Liver (tissue), 9 donors: ENCODE results near the gene COBL. TPM values are rescaled to one million over a fixed set of nuclear protein-coding genes. Genes with fewer than 3 reads are reported as not detected.

Source experiments
- DNase-seq: peaks from one replicate; pipeline ENCODE4 v3.0.0-alpha.2; 2017; ENCODE audit warnings: low spot score
- H3K27ac ChIP-seq, 2 donors: one replicate each; pipeline ENCODE4 v1.7.0; 2013; ENCODE audit warnings: inconsistent platforms in 2 of 2, low read length in 2 of 2, control low read depth in 1 of 2, low read depth in 1 of 2, mild to moderate bottlenecking in 1 of 2
- H3K27me3 ChIP-seq, 4 donors: one replicate each; pipeline versions ENCODE4 v1.6.1 to v1.7.0; 2013; ENCODE audit warnings: low read length in 3 of 4, inconsistent platforms in 1 of 4, mild to moderate bottlenecking in 1 of 4, moderate library complexity in 1 of 4; ENCODE audit not compliant: control insufficient read depth in 4 of 4, insufficient read depth in 4 of 4
- H3K36me3 ChIP-seq, 4 donors: one replicate each; pipeline versions ENCODE4 v1.6.1 to v1.7.0; 2013; ENCODE audit warnings: low read length in 3 of 4, mild to moderate bottlenecking in 3 of 4, low read depth in 1 of 4, moderate library complexity in 1 of 4; ENCODE audit not compliant: control insufficient read depth in 4 of 4, insufficient read depth in 3 of 4
- H3K4me1 ChIP-seq, 4 donors: one replicate each; pipeline versions ENCODE4 v1.6.1 to v1.7.0; 2013; ENCODE audit warnings: low read length in 3 of 4, mild to moderate bottlenecking in 3 of 4, moderate library complexity in 1 of 4; ENCODE audit not compliant: control insufficient read depth in 4 of 4, insufficient read depth in 4 of 4
- H3K4me3 ChIP-seq, 3 donors: one replicate each; pipeline versions ENCODE4 v1.6.1 to v1.7.0; 2013; ENCODE audit warnings: low read length in 3 of 3, control low read depth in 1 of 3, low read depth in 1 of 3, mild to moderate bottlenecking in 1 of 3
- H3K9ac ChIP-seq, 2 donors: one replicate each; pipeline ENCODE4 v1.7.0; 2013; ENCODE audit warnings: low read length in 2 of 2, mild to moderate bottlenecking in 2 of 2, moderate library complexity in 2 of 2, control low read depth in 1 of 2, low read depth in 1 of 2
- H3K9me3 ChIP-seq, 4 donors: one replicate each; pipeline versions ENCODE4 v1.6.1 to v1.7.0; 2013; ENCODE audit warnings: low read length in 3 of 4; ENCODE audit not compliant: control insufficient read depth in 4 of 4
- CTCF ChIP-seq: fragments of 150-350 bp; IDR thresholded peaks from 2 replicates; pipeline ENCODE4 v1.5.1; 2017; ENCODE audit warnings: improper control_type of control experiment, low read depth, low read length; ENCODE audit not compliant: missing input control
- EGR1 ChIP-seq, 2 donors: IDR thresholded peaks; 2 replicates each; pipeline ENCODE4 v1.6.1; 2016 to 2018; ENCODE audit warnings: antibody characterized with exemption in 2 of 2, low read depth in 2 of 2
- HNF4A ChIP-seq, 2 donors: conservative IDR thresholded peaks; 2 replicates each; pipeline ENCODE4 v1.6.1; 2016; ENCODE audit warnings: antibody characterized with exemption in 2 of 2, mild to moderate bottlenecking in 2 of 2
- JUND ChIP-seq, 2 donors: IDR thresholded peaks; 2 replicates each; pipeline ENCODE4 v1.6.1; 2016; ENCODE audit warnings: antibody characterized with exemption in 2 of 2
- NR2F2 ChIP-seq: IDR thresholded peaks from 2 replicates; pipeline ENCODE4 v1.6.1; 2016; ENCODE audit warnings: antibody characterized with exemption
- RAD21 ChIP-seq, 2 donors: IDR thresholded peaks; 2 replicates each; pipeline ENCODE4 v1.6.1; 2016; ENCODE audit warnings: antibody characterized with exemption in 2 of 2, mild to moderate bottlenecking in 2 of 2
- REST ChIP-seq: IDR thresholded peaks from 2 replicates; pipeline ENCODE4 v1.6.1; 2016; ENCODE audit warnings: antibody characterized with exemption, mild to moderate bottlenecking
- RXRA ChIP-seq, 2 donors: IDR thresholded peaks; 2 replicates each; pipeline ENCODE4 v1.6.1; 2017 to 2018; ENCODE audit warnings: antibody characterized with exemption in 2 of 2, mild to moderate bottlenecking in 1 of 2
- YY1 ChIP-seq: IDR thresholded peaks from 2 replicates; pipeline ENCODE4 v1.6.1; 2016; ENCODE audit warnings: antibody characterized with exemption, mild to moderate bottlenecking
- WGBS: extraction: QIAGEN DNeasy Blood & Tissue Kit; methylation state at CpG from one replicate; pipeline ENCODE4 v1.1.7; 2013; 5-methylcytosine and 5-hydroxymethylcytosine counted together
- polyA plus RNA-seq, 2 donors: library from polyadenylated mRNA; stranded (reverse) in 1 of 2; unstranded in 1 of 2; fragments of 200-250 nt in 1 of 2; fragments of >200 nt in 1 of 2; fragmentation: Nextera tagmentation in 1 of 2; extraction: Ambion mirVana in 1 of 2; gene quantifications; one replicate each; pipeline versions ENCODE4 v1.2.1 to v1.2.3, GENCODE V29; 2013 to 2015
- total RNA-seq, 2 donors: library from RNA; depleted of rRNA; stranded (reverse); fragments of >200 nt; gene quantifications; one replicate each; pipeline ENCODE4 v1.2.3, GENCODE V29; 2014
- TF ChIP-seq, protein P1 (sequence below): IDR thresholded peaks from 2 replicates; pipeline ENCODE4 v1.6.1; 2016; ENCODE audit warnings: antibody characterized with exemption
- donor health status: healthy.
- donor health status: healthy.
- donor health status: healthy.
- donor health status: healthy.
- donor health status: healthy.

Gene COBL
- total and polyA plus RNA-seq, 4 donors, result 5.8 to 18.7 (median 10.7) TPM

GRCh38 chr7:51165337-51165736 lies 151.3 kb downstream of the COBL start:
- peaks cover 0 to 4% (median 0%) of the 10 kb centered on the region in 4 donors for H3K4me1 ChIP-seq
- no peak overlapping the region for H3K9ac ChIP-seq
- H3K4me3 ChIP-seq, result no peak overlapping the region
- H3K27me3 ChIP-seq, result no peaks in the 10 kb centered on the region
- H3K27ac ChIP-seq, result no peak overlapping the region
- no peaks in the 10 kb centered on the region for H3K36me3 ChIP-seq
- H3K9me3 ChIP-seq, result no peaks in the 10 kb centered on the region
- WGBS, result 93% methylated on average over 1 of the region's 1 CpG
- TF ChIP-seq REST (peak; percentile 95), JUND (IDR thresholded peaks at IDR 0.05) (no peak), EGR1 (IDR thresholded peaks at IDR 0.05; ENCODE audit: low read depth in 2 of 2) (no peak), NR2F2 (no peak)
- no peak for DNase-seq

DNA sequence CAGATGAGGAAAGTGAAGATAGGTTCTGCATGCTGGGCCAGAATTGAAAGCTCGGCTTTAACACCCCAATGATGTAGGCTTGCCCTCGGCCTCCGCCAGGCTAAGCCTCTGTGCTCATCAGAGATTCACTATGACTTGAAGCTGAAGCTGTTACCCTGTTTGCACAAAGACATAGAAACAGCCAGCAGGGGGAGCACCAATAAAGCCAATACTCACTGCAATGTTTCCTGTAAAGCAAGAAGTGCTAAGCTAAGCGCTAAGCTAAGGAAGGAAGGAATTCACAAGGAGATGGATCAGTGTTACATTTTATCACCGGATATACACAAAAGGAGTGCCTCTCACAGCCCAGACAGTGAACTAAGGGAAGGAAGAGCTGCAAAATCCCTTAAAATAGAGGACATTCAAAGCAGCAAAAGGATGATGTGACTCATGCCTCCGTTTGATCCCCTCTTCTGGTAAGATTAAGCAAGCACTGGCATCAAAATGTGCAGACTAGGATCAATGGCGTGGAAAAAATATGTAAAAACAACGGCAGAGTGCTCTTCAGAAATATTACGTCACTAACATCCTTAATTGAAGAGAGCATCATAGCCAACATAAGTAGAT lies 153.8 kb downstream of the COBL start:
- H3K27me3 ChIP-seq, result no peaks in the 10 kb centered on the region
- peaks cover 0 to 4% (median 1%) of the 10 kb centered on the region in 4 donors for H3K4me1 ChIP-seq
- no peak for TF ChIP-seq HNF4A (conservative IDR thresholded peaks at IDR 0.05)
- TF ChIP-seq YY1, result no peak
- TF ChIP-seq RAD21 (IDR thresholded peaks at IDR 0.05), result peak; percentile 95 to 96
- TF ChIP-seq, protein P1, sequence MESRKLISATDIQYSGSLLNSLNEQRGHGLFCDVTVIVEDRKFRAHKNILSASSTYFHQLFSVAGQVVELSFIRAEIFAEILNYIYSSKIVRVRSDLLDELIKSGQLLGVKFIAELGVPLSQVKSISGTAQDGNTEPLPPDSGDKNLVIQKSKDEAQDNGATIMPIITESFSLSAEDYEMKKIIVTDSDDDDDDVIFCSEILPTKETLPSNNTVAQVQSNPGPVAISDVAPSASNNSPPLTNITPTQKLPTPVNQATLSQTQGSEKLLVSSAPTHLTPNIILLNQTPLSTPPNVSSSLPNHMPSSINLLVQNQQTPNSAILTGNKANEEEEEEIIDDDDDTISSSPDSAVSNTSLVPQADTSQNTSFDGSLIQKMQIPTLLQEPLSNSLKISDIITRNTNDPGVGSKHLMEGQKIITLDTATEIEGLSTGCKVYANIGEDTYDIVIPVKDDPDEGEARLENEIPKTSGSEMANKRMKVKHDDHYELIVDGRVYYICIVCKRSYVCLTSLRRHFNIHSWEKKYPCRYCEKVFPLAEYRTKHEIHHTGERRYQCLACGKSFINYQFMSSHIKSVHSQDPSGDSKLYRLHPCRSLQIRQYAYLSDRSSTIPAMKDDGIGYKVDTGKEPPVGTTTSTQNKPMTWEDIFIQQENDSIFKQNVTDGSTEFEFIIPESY, result no peak
- peak; percentile 76 for TF ChIP-seq CTCF
- TF ChIP-seq RXRA (IDR thresholded peaks at IDR 0.05), result no peak
- H3K9ac ChIP-seq, result no peak overlapping the region
- peak; percentile 71 for DNase-seq
- no peaks in the 10 kb centered on the region for H3K36me3 ChIP-seq
- WGBS, result 30% methylated on average over 9 of the region's 9 CpGs
- H3K9me3 ChIP-seq, result no peaks in the 10 kb centered on the region
- no peak overlapping the region for H3K27ac ChIP-seq
- H3K4me3 ChIP-seq, result no peak overlapping the region
